ENCODE data around the gene NSG1. TPM values are rescaled to one million over a fixed set of nuclear protein-coding genes. Genes with fewer than 3 reads are reported as not detected.

NSG1 gene
- total RNA-seq, 1 donor from 2014 or later: 71.9 TPM

DNA sequence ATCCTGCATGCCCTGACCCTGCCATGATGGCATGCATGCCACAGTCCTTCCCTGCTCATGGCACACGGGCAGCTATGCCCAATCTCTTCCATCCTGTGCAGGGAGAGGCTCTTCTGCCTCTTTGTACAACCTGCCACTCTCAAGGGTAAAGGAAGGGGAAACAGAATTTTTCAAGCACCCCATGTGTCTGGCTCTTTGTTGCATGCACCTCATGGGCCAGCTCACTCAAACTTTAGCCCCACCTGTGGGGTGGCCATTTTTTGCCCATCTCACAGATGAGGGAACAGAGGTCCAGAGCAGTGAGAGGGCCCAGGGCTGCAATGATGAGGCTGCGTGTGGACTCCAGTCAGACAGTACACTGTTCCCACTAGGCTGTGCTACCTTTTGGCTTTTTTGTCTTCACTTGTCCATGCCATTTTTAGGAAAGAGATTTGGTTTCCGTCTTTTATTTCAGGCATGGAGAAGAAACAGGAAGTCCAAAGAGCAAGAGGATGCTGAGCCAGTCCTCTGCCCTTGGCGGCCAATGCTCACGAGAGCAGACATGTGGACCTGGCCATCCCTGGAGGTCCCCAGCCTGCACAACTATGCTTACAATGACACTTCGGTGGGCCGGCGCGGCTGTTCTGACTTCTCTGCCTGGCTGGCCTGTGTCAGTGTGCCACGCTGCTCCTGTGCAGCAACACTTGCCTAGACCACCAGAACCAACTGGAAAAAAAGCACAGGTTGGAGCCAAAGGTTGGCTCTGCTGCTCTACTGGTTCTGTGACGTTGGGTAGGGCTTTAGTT, 45.6 kb downstream of the NSG1 start:
- Mint-ChIP-seq H3K27me3 (no peaks in the 10 kb centered on the region), H3K27ac (no peak overlapping the region), H3K36me3 (peaks cover 12% of the 10 kb centered on the region), H3K4me3 (no peak overlapping the region), H3K9me3 (no peaks in the 10 kb centered on the region), H3K4me1 (ENCODE audit: unreplicated experiment) (peaks cover 7% of the 10 kb centered on the region)
- DNase-seq (ENCODE audit: extremely low spot score, unreplicated experiment): no peak
- TF ChIP-seq, protein P1, sequence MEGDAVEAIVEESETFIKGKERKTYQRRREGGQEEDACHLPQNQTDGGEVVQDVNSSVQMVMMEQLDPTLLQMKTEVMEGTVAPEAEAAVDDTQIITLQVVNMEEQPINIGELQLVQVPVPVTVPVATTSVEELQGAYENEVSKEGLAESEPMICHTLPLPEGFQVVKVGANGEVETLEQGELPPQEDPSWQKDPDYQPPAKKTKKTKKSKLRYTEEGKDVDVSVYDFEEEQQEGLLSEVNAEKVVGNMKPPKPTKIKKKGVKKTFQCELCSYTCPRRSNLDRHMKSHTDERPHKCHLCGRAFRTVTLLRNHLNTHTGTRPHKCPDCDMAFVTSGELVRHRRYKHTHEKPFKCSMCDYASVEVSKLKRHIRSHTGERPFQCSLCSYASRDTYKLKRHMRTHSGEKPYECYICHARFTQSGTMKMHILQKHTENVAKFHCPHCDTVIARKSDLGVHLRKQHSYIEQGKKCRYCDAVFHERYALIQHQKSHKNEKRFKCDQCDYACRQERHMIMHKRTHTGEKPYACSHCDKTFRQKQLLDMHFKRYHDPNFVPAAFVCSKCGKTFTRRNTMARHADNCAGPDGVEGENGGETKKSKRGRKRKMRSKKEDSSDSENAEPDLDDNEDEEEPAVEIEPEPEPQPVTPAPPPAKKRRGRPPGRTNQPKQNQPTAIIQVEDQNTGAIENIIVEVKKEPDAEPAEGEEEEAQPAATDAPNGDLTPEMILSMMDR (conservative IDR thresholded peaks at IDR 0.05): no peak

GRCh38 chr4:4433941-4434340, 47.0 kb downstream of the NSG1 start:
- H3K9me3 Mint-ChIP-seq: no peaks in the 10 kb centered on the region
- H3K4me3 Mint-ChIP-seq: no peak overlapping the region
- no peak for DNase-seq (ENCODE audit: extremely low spot score, unreplicated experiment)
- H3K27ac Mint-ChIP-seq: no peak overlapping the region
- H3K27me3 Mint-ChIP-seq: no peaks in the 10 kb centered on the region
- peaks cover 4% of the 10 kb centered on the region for H3K4me1 Mint-ChIP-seq (ENCODE audit: unreplicated experiment)
- TF ChIP-seq, protein P1 (conservative IDR thresholded peaks at IDR 0.05): no peak
- peaks cover 14% of the 10 kb centered on the region for H3K36me3 Mint-ChIP-seq

GRCh38 chr4:4436244-4436823, 49.4 kb downstream of the NSG1 start:
- H3K9me3 Mint-ChIP-seq: no peaks in the 10 kb centered on the region
- H3K4me3 Mint-ChIP-seq: no peak overlapping the region
- no peaks in the 10 kb centered on the region for H3K27me3 Mint-ChIP-seq
- no peak overlapping the region for H3K27ac Mint-ChIP-seq
- no peak for DNase-seq (ENCODE audit: extremely low spot score, unreplicated experiment)
- peaks cover 5% of the 10 kb centered on the region for H3K4me1 Mint-ChIP-seq (ENCODE audit: unreplicated experiment)
- TF ChIP-seq, protein P1 (conservative IDR thresholded peaks at IDR 0.05): no peak
- H3K36me3 Mint-ChIP-seq: peaks cover 21% of the 10 kb centered on the region

DNA sequence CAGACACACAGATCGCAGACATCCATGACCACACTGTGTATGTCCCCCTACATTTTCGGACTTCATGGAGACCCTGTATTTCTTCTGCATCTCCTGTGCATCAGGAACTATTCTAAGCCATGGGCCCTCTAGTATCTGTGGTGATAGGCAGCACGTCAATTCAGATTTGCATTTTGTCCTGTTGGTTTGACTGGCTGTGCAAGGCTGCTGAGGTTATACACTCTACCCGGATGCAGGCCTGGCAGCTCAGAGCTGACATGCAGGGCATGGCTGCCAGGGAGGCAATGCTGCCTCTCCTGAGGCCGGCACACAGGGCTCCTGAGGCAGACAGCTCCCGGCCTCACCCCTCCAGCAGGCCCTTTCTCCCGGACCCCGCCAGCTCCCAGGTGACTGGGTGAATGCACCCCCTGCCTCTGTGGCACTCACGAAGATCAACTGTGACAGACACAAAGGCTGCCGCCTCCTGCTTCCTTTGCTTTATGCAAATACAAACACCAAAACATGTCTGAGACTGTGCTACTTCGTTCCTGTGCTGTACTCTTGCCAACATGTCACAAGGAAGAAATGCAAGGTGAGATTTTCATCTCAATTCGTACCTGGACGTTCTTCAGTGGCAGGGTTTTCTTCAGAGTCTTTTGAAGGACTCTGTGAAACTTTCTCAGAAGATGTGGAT, 51.0 kb downstream of the NSG1 start:
- no peaks in the 10 kb centered on the region for H3K9me3 Mint-ChIP-seq

GRCh38 chr4:4438891-4439290, 52.0 kb downstream of the NSG1 start:
- TF ChIP-seq, protein P1 (conservative IDR thresholded peaks at IDR 0.05): no peak
- peaks cover 12% of the 10 kb centered on the region for H3K4me1 Mint-ChIP-seq (ENCODE audit: unreplicated experiment)
- no peaks in the 10 kb centered on the region for H3K9me3 Mint-ChIP-seq

More for the DNA sequence above, 51.0 kb downstream of the NSG1 start:
- TF ChIP-seq, protein P1 (conservative IDR thresholded peaks at IDR 0.05): no peak
- Mint-ChIP-seq H3K36me3 (peaks cover 19% of the 10 kb centered on the region), H3K27ac (no peak overlapping the region), H3K4me3 (no peak overlapping the region), H3K4me1 (ENCODE audit: unreplicated experiment) (peaks cover 5% of the 10 kb centered on the region), H3K27me3 (no peaks in the 10 kb centered on the region)
- no peak for DNase-seq (ENCODE audit: extremely low spot score, unreplicated experiment)

More at GRCh38 chr4:4438891-4439290, 52.0 kb downstream of the NSG1 start:
- Mint-ChIP-seq H3K27me3 (no peaks in the 10 kb centered on the region), H3K4me3 (no peak overlapping the region), H3K36me3 (peaks cover 15% of the 10 kb centered on the region), H3K27ac (no peak overlapping the region)
- DNase-seq (ENCODE audit: extremely low spot score, unreplicated experiment): no peak
